GM18867 (cell line): ENCODE measurements around the gene POLD4.
A peak's percentile ranks its signal among the peaks of the same experiment; 100 is the strongest.
"Not testable (repeated sequence)": the region's sequence is repeated elsewhere in the genome, so short reads cannot be mapped to it uniquely, and the experiment has no call there.

ENCODE experiments used
- ATAC-seq: cut with Tn5 transposase; IDR thresholded peaks from one replicate; pipeline ENCODE4 v1.9.1; 2021; ENCODE audit warnings: mild to moderate bottlenecking, moderate library complexity; ENCODE audit not compliant: unreplicated experiment

Gene POLD4

GRCh38 chr11:67353317-67354074 is at the start of gene POLD4:
Gene POLD4, minus strand, starts transcription at chr11:67353546. Its CDS starts 147 bp downstream, at chr11:67353399.
- ATAC-seq: peak; percentile 70

GRCh38 chr11:67403085-67403484 is 49.7 kb upstream of the POLD4 start:
- not testable (repeated sequence) for ATAC-seq

GRCh38 chr11:67402192-67402839 is 49.0 kb upstream of the POLD4 start:
- not testable (repeated sequence) for ATAC-seq

- peak; percentile 57 for ATAC-seq
Observed at GRCh38 chr11:67401495-67402191, 48.3 kb upstream of the POLD4 start, which contains the start of gene PPP1CA. Gene PPP1CA, minus strand, starts transcription at chr11:67401858. Its CDS starts 76 bp downstream, at chr11:67401782.

- ATAC-seq: no peak
Observed at GRCh38 chr11:67400942-67401494, 47.7 kb upstream of the POLD4 start.

- no peak for ATAC-seq
Observed at GRCh38 chr11:67400251-67400941, 47.0 kb upstream of the POLD4 start.

- no peak for ATAC-seq
Observed at GRCh38 chr11:67398661-67399563, 45.6 kb upstream of the POLD4 start.

- ATAC-seq: no peak
Observed at GRCh38 chr11:67397986-67398660, 44.8 kb upstream of the POLD4 start.

- ATAC-seq: no peak
Observed at GRCh38 chr11:67397536-67397935, 44.2 kb upstream of the POLD4 start.

GRCh38 chr11:67396587-67397389 is 43.4 kb upstream of the POLD4 start:
- no peak for ATAC-seq

GRCh38 chr11:67396259-67396581 is 42.9 kb upstream of the POLD4 start:
- ATAC-seq: no peak

- no peak for ATAC-seq
Observed at GRCh38 chr11:67395555-67396258, 42.4 kb upstream of the POLD4 start.

GRCh38 chr11:67393990-67394389 is 40.6 kb upstream of the POLD4 start:
- no peak for ATAC-seq

- no peak for ATAC-seq
Observed at GRCh38 chr11:67393437-67393836, 40.1 kb upstream of the POLD4 start.

- peak; percentile 5 for ATAC-seq
Observed at GRCh38 chr11:67392183-67392715, 38.9 kb upstream of the POLD4 start.

GRCh38 chr11:67391304-67392182 is 38.2 kb upstream of the POLD4 start, which contains the start of gene RAD9A:
Gene RAD9A, plus strand, starts transcription at chr11:67391986. Its CDS starts 59 bp downstream, at chr11:67392045.
- peak; percentile 58 for ATAC-seq

- ATAC-seq: no peak
Observed at GRCh38 chr11:67390947-67391303, 37.6 kb upstream of the POLD4 start.
